Endothelial cell of umbilical vein (primary cell): ENCODE results near the gene CPVL. TPM values are rescaled to one million over a fixed set of nuclear protein-coding genes. Genes with fewer than 3 reads are reported as not detected.

ENCODE experiments used
- BruUV-seq: library from RNA; stranded (reverse); fragments of 400-500 nt; replicated peaks from 2 replicates; lab custom pipeline; 2021; lab: Mats Ljungman, UMichigan
- CTCF ChIA-PET: fragments of 300-600, 350-600 bp; sonication (Branson Sonifier 250); formaldehyde crosslinking; loops from one replicate; lab custom pipeline; 2021; ENCODE audit warnings: antibody characterized with exemption, inconsistent platforms; lab: Charles Lee
- POLR2A ChIA-PET: fragments of 300-600, 350-600 bp; sonication (Branson Sonifier 250); formaldehyde crosslinking; loops from one replicate; lab custom pipeline; 2021; ENCODE audit warnings: antibody characterized with exemption, inconsistent platforms; lab: Charles Lee
- DNase-seq: peaks from one replicate; pipeline ENCODE4 v3.0.0-alpha.2; 2011; ENCODE audit warnings: low read depth, low spot score
- FAIRE-seq: peaks from 2 replicates; lab custom pipeline; 2011; peaks lifted over from hg19 to GRCh38; lab: Jason Lieb, UNC
- H2AFZ ChIP-seq: 2 replicates; pipeline ENCODE4 v1.6.0; 2012; ENCODE audit warnings: low read depth, low read length, control low read depth, inconsistent platforms
- H3K27ac ChIP-seq: 2 replicates; pipeline ENCODE4 v1.5.1; 2011; ENCODE audit warnings: low read depth, mild to moderate bottlenecking, control low read depth, low read length, moderate library complexity; ENCODE audit not compliant: insufficient read depth
- H3K27me3 ChIP-seq, 2 experiments: 2 replicates each; pipeline versions ENCODE4 v1.6.0 to v1.6.1; 2011; ENCODE audit warnings: low read length in 2 of 2, mixed read lengths in 1 of 2; ENCODE audit not compliant: control insufficient read depth in 2 of 2, insufficient read depth in 2 of 2
- H3K36me3 ChIP-seq, 2 experiments: 2 replicates in 1 of 2; 3 replicates in 1 of 2; pipeline ENCODE4 v1.5.1; 2011; ENCODE audit warnings: low read length in 2 of 2, mild to moderate bottlenecking in 1 of 2, moderate library complexity in 1 of 2; ENCODE audit not compliant: control insufficient read depth in 2 of 2, insufficient read depth in 2 of 2; ENCODE audit errors: extremely low read depth in 1 of 2
- H3K4me1 ChIP-seq: 3 replicates; pipeline ENCODE4 v1.5.1; 2011; ENCODE audit warnings: mild to moderate bottlenecking, low read length; ENCODE audit not compliant: control insufficient read depth, insufficient read depth; ENCODE audit errors: extremely low read depth
- H3K4me2 ChIP-seq: 2 replicates; pipeline ENCODE4 v1.6.1; 2011; ENCODE audit warnings: low read length, control low read depth, mixed read lengths; ENCODE audit not compliant: insufficient read depth
- H3K4me3 ChIP-seq, 3 experiments: fragments of 200-600 bp in 1 of 3; sonication (generic), shearing (Covaris generic) in 1 of 3; replicated peaks in 1 of 3; 2 replicates each; pipeline ENCODE4 v1.5.1; 2011 to 2016; ENCODE audit warnings: control low read depth in 3 of 3, low read length in 3 of 3, mild to moderate bottlenecking in 2 of 3, inconsistent platforms in 1 of 3, low read depth in 1 of 3, moderate library complexity in 1 of 3; ENCODE audit not compliant: insufficient read depth in 1 of 3
- H3K79me2 ChIP-seq: 2 replicates; pipeline ENCODE4 v1.6.0; 2012; ENCODE audit warnings: low read length, inconsistent platforms; ENCODE audit not compliant: control insufficient read depth, insufficient read depth
- H3K9ac ChIP-seq: replicated peaks from 2 replicates; pipeline ENCODE3; 2011; ENCODE audit warnings: low read length, control low read depth; ENCODE audit not compliant: insufficient read depth; ENCODE audit errors: extremely low read depth
- H3K9me1 ChIP-seq: replicated peaks from 3 replicates; pipeline ENCODE4 v1.6.0; 2011; ENCODE audit warnings: mild to moderate bottlenecking, low read length; ENCODE audit not compliant: control insufficient read depth, insufficient read depth; ENCODE audit errors: extremely low read depth
- H3K9me3 ChIP-seq: replicated peaks from 2 replicates; pipeline ENCODE4 v1.5.1; 2012; ENCODE audit warnings: low read length, inconsistent platforms; ENCODE audit not compliant: control insufficient read depth, insufficient read depth
- H4K20me1 ChIP-seq: replicated peaks from 2 replicates; pipeline ENCODE3; 2011; ENCODE audit warnings: mild to moderate bottlenecking, low read length; ENCODE audit not compliant: control insufficient read depth, insufficient read depth; ENCODE audit errors: extremely low read depth
- CTCF ChIP-seq, 2 donors: IDR thresholded peaks; 1 replicate in 1 of 2; 2 replicates in 1 of 2; pipeline ENCODE4 v1.5.1; 2011; ENCODE audit warnings: low read length in 2 of 2, mild to moderate bottlenecking in 2 of 2, moderate library complexity in 2 of 2, control low read depth in 1 of 2, inconsistent platforms in 1 of 2, low read depth in 1 of 2; ENCODE audit not compliant: insufficient read depth in 1 of 2; ENCODE audit errors: extremely low read depth in 1 of 2
- EZH2 ChIP-seq: IDR thresholded peaks from 2 replicates; pipeline ENCODE4 v1.6.1; 2012; ENCODE audit warnings: borderline replicate concordance, low read depth, mild to moderate bottlenecking, moderate library complexity, low read length, inconsistent platforms; ENCODE audit not compliant: severe bottlenecking
- FOS ChIP-seq: IDR thresholded peaks from 2 replicates; pipeline ENCODE4 v1.6.1; 2011; ENCODE audit warnings: mild to moderate bottlenecking, low read length, moderate library complexity, borderline replicate concordance; ENCODE audit not compliant: insufficient read depth
- GATA2 ChIP-seq: IDR thresholded peaks from 2 replicates; pipeline ENCODE4 v1.7.0; 2011; ENCODE audit warnings: low read depth, mild to moderate bottlenecking, moderate library complexity, mixed read lengths, low read length; ENCODE audit not compliant: insufficient read length, insufficient read depth
- JUN ChIP-seq: IDR thresholded peaks from 2 replicates; pipeline ENCODE4 v1.6.1; 2011; ENCODE audit warnings: borderline replicate concordance, low read depth; ENCODE audit not compliant: insufficient read length, insufficient read depth
- MAX ChIP-seq: IDR thresholded peaks from 2 replicates; pipeline ENCODE4 v1.6.1; 2011; ENCODE audit not compliant: insufficient read depth, insufficient read length
- MYC ChIP-seq: IDR thresholded peaks from one replicate; pipeline ENCODE4 v1.6.1; 2011; ENCODE audit warnings: mild to moderate bottlenecking, low read depth, low read length
- POLR2A ChIP-seq: IDR thresholded peaks from 2 replicates; pipeline ENCODE4 v1.6.1; 2012; ENCODE audit warnings: low read depth, mild to moderate bottlenecking, control low read depth, low read length
- POLR2AphosphoS5 ChIP-seq: IDR thresholded peaks from 2 replicates; pipeline ENCODE4 v1.6.1; 2012; ENCODE audit warnings: low read depth, mild to moderate bottlenecking, control low read depth, low read length, moderate library complexity; ENCODE audit not compliant: insufficient read depth
- dilution Hi-C: fragments of 300-500 bp; cut with MboI; formaldehyde crosslinking; loops from one replicate; pipeline ENCODE4 v1.15.0; 2019; ENCODE audit warnings: low sequenced_read_pairs; ENCODE audit not compliant: extremely low pct_ligation_motif_present
- intact Hi-C: fragments of 100-400 bp; cut with micrococcal nuclease; formaldehyde crosslinking; loops from one replicate; pipeline ENCODE4 v1.10.0; 2022
- polyA plus RNA-seq, 4 experiments: library from polyadenylated mRNA; depleted of rRNA in 3 of 4; stranded (reverse) in 3 of 4; unstranded in 1 of 4; fragments of >200 nt; gene quantifications; 2 replicates each; pipeline versions ENCODE4 v1.2.1 to v1.2.3, GENCODE V29; 2011 to 2012; ENCODE audit warnings: missing spikeins in 1 of 4
- total RNA-seq: library from RNA; stranded (reverse); gene quantifications from 2 replicates; pipeline ENCODE4 v1.2.3, GENCODE V29; 2021

The CPVL gene
- total and polyA plus RNA-seq, 2 donors (not counting 3 experiments of a cell fraction or from before 2014, with no cell fraction given): 0.14 TPM; not detected in 1

GRCh38 chr7:28986765-28987110, 159.6 kb downstream of the CPVL start:
- dilution Hi-C loops (no loop called here), intact Hi-C loops (no loop called here)
- FAIRE-seq: no peak
- TF ChIP-seq MYC (no peak), EZH2 (no peak), POLR2AphosphoS5 (no peak), POLR2A (no peak), FOS (no peak), MAX (no peak), JUN (no peak), CTCF (IDR thresholded peaks at IDR 0.05; ENCODE audit: extremely low read depth in 1 of 2, insufficient read depth in 1 of 2, low read depth in 1 of 2, low read length in 2 of 2) (no peak), GATA2 (no peak)
- Histone ChIP-seq H3K27ac (no peak overlapping the region), H3K79me2 (no peaks in the 10 kb centered on the region), H3K27me3 (peaks cover 2 to 3% of the 10 kb centered on the region in 2 experiments), H3K4me1 (no peaks in the 10 kb centered on the region), H3K36me3 (no peaks in the 10 kb centered on the region), H3K4me3 (no peak overlapping the region), H4K20me1 (no peaks in the 10 kb centered on the region), H3K9me1 (no peaks in the 10 kb centered on the region), H3K9ac (no peak overlapping the region), H2AFZ (no peak overlapping the region), H3K9me3 (no peaks in the 10 kb centered on the region), H3K4me2 (no peak overlapping the region)
- no TSS peak for BruUV-seq
- POLR2A ChIA-PET: no interaction called here
- CTCF ChIA-PET: interaction anchor here (1.5 kb wide), 1 partner anchor 30 kb away, joined by 6 read pairs; no protein-coding TSS in a partner anchor
- no peak for DNase-seq
